Caco-2 (cell line): ENCODE measurements around the gene TREML1. TPM values are rescaled to one million over a fixed set of nuclear protein-coding genes. Genes with fewer than 3 reads are reported as not detected.

Experiments used
- BruUV-seq: library from RNA; stranded (reverse); fragments of 400-500 nt; replicated peaks from 2 replicates; lab custom pipeline; 2021; lab: Mats Ljungman, UMichigan
- CTCF ChIA-PET: fragments of 300-600 bp; sonication (Branson Sonifier 250); formaldehyde crosslinking; loops from one replicate; lab custom pipeline; 2022; ENCODE audit warnings: antibody characterized with exemption; lab: Charles Lee
- POLR2A ChIA-PET: fragments of 300-600 bp; sonication (Branson Sonifier 250); formaldehyde crosslinking; loops from one replicate; lab custom pipeline; 2022; ENCODE audit warnings: antibody characterized with exemption; lab: Charles Lee
- DNase-seq, 2 experiments: peaks; one replicate each; pipeline versions ENCODE4 v3.0.0 to v3.0.0-alpha.2; 2020 to 2022
- H3K27me3 ChIP-seq: replicated peaks from 2 replicates; pipeline ENCODE4 v1.6.0; 2011; ENCODE audit warnings: low read length; ENCODE audit not compliant: control insufficient read depth, insufficient read depth
- H3K36me3 ChIP-seq: 2 replicates; pipeline ENCODE4 v1.5.1; 2011; ENCODE audit warnings: low read length; ENCODE audit not compliant: control insufficient read depth, insufficient read depth
- H3K4me1 ChIP-seq: fragments of 250-450 bp; sonication (Bioruptor Pico); 2 replicates; pipeline ENCODE4 v1.5.1; 2020; ENCODE audit warnings: mild to moderate bottlenecking
- H3K4me3 ChIP-seq: 2 replicates; pipeline ENCODE4 v1.5.1; 2011; ENCODE audit warnings: low read depth, mild to moderate bottlenecking, control low read depth, low read length
- H3K9me3 ChIP-seq: fragments of 250-450 bp; sonication (Bioruptor Pico); 2 replicates; pipeline ENCODE4 v1.5.1; 2020; ENCODE audit warnings: mild to moderate bottlenecking, moderate library complexity
- H3K27ac Mint-ChIP-seq: one replicate; pipeline ENCODE4 v1.8.0; 2022; ENCODE audit warnings: mixed read lengths; ENCODE audit not compliant: unreplicated experiment
- H3K27me3 Mint-ChIP-seq: one replicate; pipeline ENCODE4 v1.8.0; 2022; ENCODE audit warnings: mixed read lengths; ENCODE audit not compliant: insufficient read depth, unreplicated experiment
- H3K36me3 Mint-ChIP-seq: one replicate; pipeline ENCODE4 v1.8.0; 2022; ENCODE audit warnings: mild to moderate bottlenecking, mixed read lengths; ENCODE audit not compliant: insufficient read depth, unreplicated experiment
- H3K4me1 Mint-ChIP-seq: one replicate; pipeline ENCODE4 v1.8.0; 2022; ENCODE audit warnings: low read depth, mixed read lengths; ENCODE audit not compliant: unreplicated experiment
- H3K4me3 Mint-ChIP-seq: one replicate; pipeline ENCODE4 v1.8.0; 2022; ENCODE audit warnings: mild to moderate bottlenecking, moderate library complexity, mixed read lengths; ENCODE audit not compliant: unreplicated experiment
- H3K9me3 Mint-ChIP-seq: one replicate; pipeline ENCODE4 v1.8.0; 2022; ENCODE audit warnings: mixed read lengths; ENCODE audit not compliant: unreplicated experiment
- CTCF ChIP-seq, 2 experiments: fragments of 200-600 bp in 1 of 2; IDR thresholded peaks; 1 replicate in 1 of 2; 2 replicates in 1 of 2; pipeline versions ENCODE4 v1.5.1 to v1.8.0; 2011 to 2022; ENCODE audit warnings: antibody characterized with exemption in 1 of 2, control low read depth in 1 of 2, inconsistent platforms in 1 of 2, low read depth in 1 of 2, low read length in 1 of 2, mild to moderate bottlenecking in 1 of 2, moderate library complexity in 1 of 2; ENCODE audit not compliant: insufficient read depth in 1 of 2, severe bottlenecking in 1 of 2, unreplicated experiment in 1 of 2
- intact Hi-C: fragments of 100-400 bp; cut with micrococcal nuclease; formaldehyde crosslinking; loops from one replicate; pipeline ENCODE4 v1.10.0; 2022; ENCODE audit not compliant: unreplicated experiment
- total RNA-seq: library from RNA; stranded (reverse); gene quantifications from 2 replicates; pipeline ENCODE4 v1.2.3, GENCODE V29; 2022

Gene TREML1
- total RNA-seq, 1 experiment from 2014 or later = not detected

- no peaks in the 10 kb centered on the region for H3K4me1 ChIP-seq
- H3K9me3 ChIP-seq = peaks cover 5% of the 10 kb centered on the region; the same call in 1 of the 2 replicates
- no peak overlapping the region for H3K4me3 ChIP-seq
- no peak overlapping the region for H3K27ac Mint-ChIP-seq
- peaks cover 2% of the 10 kb centered on the region for H3K27me3 ChIP-seq
- CTCF ChIA-PET = no interaction called here
- H3K4me1 Mint-ChIP-seq = no peaks in the 10 kb centered on the region
- POLR2A ChIA-PET = no interaction called here
- no peaks in the 10 kb centered on the region for H3K36me3 ChIP-seq
- peaks cover 29% of the 10 kb centered on the region for H3K27me3 Mint-ChIP-seq
- no peaks in the 10 kb centered on the region for H3K36me3 Mint-ChIP-seq
- BruUV-seq = no TSS peak
- H3K4me3 Mint-ChIP-seq = no peak overlapping the region
- TF ChIP-seq CTCF (IDR thresholded peaks at IDR 0.05; ENCODE audit: insufficient read depth in 1 of 2, low read depth in 1 of 2, low read length in 1 of 2, severe bottlenecking in 1 of 2, unreplicated experiment in 1 of 2) = no peak
- H3K9me3 Mint-ChIP-seq = no peaks in the 10 kb centered on the region
- no peak for DNase-seq
- intact Hi-C loops = no loop called here
Observed at GRCh38 chr6:41194386-41194785, 40.2 kb upstream of the TREML1 start.

- peaks cover 2% of the 10 kb centered on the region for H3K27me3 ChIP-seq
- BruUV-seq = no TSS peak
- peaks cover 29% of the 10 kb centered on the region for H3K27me3 Mint-ChIP-seq
- H3K4me3 ChIP-seq = no peak overlapping the region
- peaks cover 5% of the 10 kb centered on the region; the same call in 1 of the 2 replicates for H3K9me3 ChIP-seq
- intact Hi-C loops = no loop called here
- no peak for DNase-seq
- no peaks in the 10 kb centered on the region for H3K9me3 Mint-ChIP-seq
- no peaks in the 10 kb centered on the region for H3K36me3 ChIP-seq
- ChIA-PET CTCF (no interaction called here), POLR2A (no interaction called here)
- H3K27ac Mint-ChIP-seq = no peak overlapping the region
- TF ChIP-seq CTCF (IDR thresholded peaks at IDR 0.05; ENCODE audit: insufficient read depth in 1 of 2, low read depth in 1 of 2, low read length in 1 of 2, severe bottlenecking in 1 of 2, unreplicated experiment in 1 of 2) = no peak
- no peaks in the 10 kb centered on the region for H3K36me3 Mint-ChIP-seq
- H3K4me1 Mint-ChIP-seq = no peaks in the 10 kb centered on the region
- H3K4me3 Mint-ChIP-seq = no peak overlapping the region
- no peaks in the 10 kb centered on the region for H3K4me1 ChIP-seq
Observed at GRCh38 chr6:41193884-41194283, 39.7 kb upstream of the TREML1 start.

GRCh38 chr6:41193171-41193734, 39.1 kb upstream of the TREML1 start:
- no peak overlapping the region for H3K4me3 ChIP-seq
- H3K4me1 Mint-ChIP-seq = no peaks in the 10 kb centered on the region
- H3K9me3 Mint-ChIP-seq = no peaks in the 10 kb centered on the region
- POLR2A ChIA-PET = no interaction called here
- peaks cover 2% of the 10 kb centered on the region for H3K27me3 ChIP-seq
- BruUV-seq = no TSS peak
- peaks cover 28% of the 10 kb centered on the region for H3K27me3 Mint-ChIP-seq
- DNase-seq = no peak
- H3K9me3 ChIP-seq = peaks cover 5% of the 10 kb centered on the region; the same call in 1 of the 2 replicates
- CTCF ChIA-PET = no interaction called here
- H3K36me3 Mint-ChIP-seq = no peaks in the 10 kb centered on the region
- H3K4me1 ChIP-seq = no peaks in the 10 kb centered on the region
- TF ChIP-seq CTCF (IDR thresholded peaks at IDR 0.05; ENCODE audit: insufficient read depth in 1 of 2, low read depth in 1 of 2, low read length in 1 of 2, severe bottlenecking in 1 of 2, unreplicated experiment in 1 of 2) = no peak
- intact Hi-C loops = no loop called here
- no peaks in the 10 kb centered on the region for H3K36me3 ChIP-seq
- no peak overlapping the region for H3K4me3 Mint-ChIP-seq
- no peak overlapping the region for H3K27ac Mint-ChIP-seq
